ENCODE results near the gene TSSK6. TPM values are rescaled to one million over a fixed set of nuclear protein-coding genes. Genes with fewer than 3 reads are reported as not detected.

Gene TSSK6
- 0.26 and 0.88 TPM in 2 replicates for total RNA-seq (2014; rRNA removed; shearing (Covaris generic))

DNA sequence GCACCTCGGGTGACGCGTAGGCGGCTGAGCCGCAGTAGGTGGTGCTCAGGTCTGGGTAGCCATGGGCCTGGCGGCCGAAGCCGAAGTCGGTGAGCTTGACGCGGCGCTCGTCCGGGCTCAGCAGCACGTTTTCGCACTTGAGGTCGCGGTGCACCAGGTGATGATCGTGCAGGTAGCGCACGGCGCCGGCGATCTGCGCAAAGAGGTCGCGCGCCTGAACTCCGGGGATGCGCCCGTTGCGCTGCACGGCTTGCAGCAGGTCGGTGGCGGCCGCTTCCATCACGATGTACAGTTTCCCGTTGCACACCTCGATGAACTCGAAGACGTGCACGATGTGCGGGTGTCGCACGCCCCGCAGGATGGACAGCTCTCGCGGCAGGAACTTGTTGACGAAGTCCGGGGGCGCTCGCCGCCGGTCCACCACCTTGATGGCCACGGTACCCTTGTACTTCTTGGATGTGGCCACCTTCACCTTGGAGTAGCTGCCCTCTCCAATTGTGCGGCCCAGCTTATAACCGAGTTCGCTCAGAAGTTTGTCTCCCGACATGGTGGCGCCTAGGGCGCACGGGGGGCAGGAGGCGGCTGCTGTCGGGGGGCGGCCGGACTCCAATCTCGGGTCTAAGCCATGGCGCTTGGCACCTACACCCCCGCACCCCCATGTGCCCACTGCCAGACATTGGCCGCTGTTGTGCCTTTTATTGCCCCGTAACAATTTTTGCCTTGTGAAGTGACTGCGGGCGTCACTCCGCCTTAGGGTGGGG, at the start of gene TSSK6:
TSSK6 (minus strand) TSS at position 668 of the 761 bp plus-strand sequence; CDS start at position 547, 121 bp downstream.
- no peak for DNase-seq (ENCODE audit: low spot score)

DNA sequence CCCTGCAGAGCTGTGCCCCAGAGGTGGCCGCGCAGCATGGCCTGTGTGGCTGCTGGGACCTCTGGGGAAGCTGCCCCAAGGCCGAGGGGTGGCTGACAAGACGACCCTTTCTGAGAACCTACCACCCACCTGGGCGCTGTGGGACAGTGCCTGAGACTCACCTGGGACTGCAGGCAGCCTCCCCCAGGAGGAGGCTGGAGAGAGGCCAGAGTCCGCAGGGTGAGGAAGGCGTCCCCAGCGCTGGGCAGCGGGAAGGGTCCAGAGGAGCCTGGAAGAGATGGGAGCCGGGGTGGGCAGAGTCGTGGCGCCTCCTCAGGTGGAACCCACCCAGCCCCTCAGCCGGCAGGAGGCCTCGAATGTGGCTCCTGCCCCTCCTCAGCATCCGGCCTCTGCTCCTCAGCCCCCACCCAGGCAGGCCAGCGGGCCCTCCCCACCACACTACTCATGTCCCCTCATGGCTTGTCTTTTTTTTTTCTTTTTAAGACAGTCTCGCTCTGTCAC, 48.0 kb upstream of the TSSK6 start:
- no peak for DNase-seq (ENCODE audit: low spot score)

DNA sequence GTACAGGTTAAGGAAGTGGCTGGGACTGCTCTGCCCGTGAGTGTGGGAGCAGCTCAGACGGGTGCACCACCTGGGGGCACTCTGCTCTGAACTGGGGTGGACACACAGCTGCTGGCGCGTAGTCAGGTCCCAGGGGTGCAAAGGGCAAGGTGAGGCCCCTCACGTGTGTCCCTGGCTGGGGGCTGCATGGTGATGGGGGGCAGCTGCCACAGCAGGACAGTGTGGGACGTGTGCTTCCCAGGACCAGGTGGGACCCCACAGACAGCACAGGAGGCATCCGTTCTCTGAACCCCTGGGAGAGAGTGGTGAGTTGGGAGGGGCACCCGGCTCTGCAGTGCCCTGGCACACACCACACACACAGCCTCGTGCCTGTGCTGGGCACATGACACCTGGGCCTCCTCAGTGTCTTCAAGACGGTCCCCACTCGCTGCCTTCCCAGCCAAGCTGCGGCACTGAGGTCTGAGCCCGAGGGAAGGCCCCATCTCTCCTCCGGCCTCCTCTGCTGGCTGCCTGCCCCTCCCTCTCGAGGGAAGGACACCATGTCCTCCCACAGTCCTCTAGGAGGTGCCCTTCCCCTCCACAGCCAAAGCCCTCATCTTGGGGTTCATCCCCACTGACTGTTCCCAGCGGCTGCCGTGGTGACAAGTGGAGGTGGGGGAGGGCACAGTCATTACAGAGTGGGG, 47.5 kb upstream of the TSSK6 start:
- DNase-seq (ENCODE audit: low spot score): no peak

DNA sequence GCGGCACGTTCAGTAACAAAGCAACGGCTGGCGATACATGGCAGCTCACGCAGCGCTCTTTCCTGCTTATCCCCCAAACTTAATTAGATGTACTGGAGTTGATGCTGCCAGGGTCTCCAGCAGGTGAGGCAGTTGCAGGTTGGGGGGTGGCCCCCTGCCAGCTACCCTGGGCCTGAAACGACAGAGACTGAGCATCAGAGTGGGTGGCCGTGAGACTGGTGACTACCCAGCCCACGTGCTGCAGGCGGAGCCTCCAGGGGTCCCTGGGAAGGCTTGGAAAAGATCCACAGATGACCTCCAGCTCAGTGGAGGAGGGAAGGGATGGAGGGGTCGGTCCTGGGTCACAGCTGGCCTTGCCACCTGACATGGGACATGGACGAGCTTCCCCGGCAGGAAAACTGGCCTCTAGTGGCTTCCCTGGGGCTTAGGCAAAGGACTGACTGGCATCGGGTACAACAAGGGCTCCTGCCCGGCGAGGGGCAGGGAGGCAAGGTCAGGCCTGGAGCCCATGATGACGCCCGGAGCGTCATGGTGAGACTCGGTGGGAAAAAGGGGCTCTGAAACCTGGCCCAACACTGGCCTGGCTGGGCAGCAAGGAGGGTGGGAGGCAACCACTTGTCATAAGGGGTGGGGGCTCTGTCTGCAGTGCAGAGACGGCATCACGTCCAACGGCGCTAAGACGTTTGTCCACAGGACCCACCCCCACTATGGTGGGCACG, 46.8 kb upstream of the TSSK6 start:
- DNase-seq (ENCODE audit: low spot score): no peak

DNA sequence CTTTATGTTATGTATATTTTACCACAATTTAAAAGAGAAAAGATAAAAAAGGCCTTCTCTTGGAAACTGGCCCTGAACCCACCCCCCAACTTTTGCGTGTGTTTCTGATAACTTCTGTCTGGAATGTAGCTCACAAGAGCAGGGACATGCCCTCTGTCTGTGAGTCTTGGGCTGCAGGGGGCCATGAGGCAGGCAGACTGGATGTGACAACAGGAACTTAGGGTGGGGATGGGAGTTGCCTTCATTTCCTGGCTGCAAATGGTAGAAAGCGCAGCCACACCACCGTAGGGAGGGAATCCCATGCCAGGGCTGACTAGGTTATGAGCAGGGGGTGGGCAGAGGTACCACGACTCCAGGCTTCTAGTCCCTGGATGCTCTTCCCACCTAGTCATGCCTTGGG, 44.6 kb upstream of the TSSK6 start:
- DNase-seq (ENCODE audit: low spot score): no peak

DNA sequence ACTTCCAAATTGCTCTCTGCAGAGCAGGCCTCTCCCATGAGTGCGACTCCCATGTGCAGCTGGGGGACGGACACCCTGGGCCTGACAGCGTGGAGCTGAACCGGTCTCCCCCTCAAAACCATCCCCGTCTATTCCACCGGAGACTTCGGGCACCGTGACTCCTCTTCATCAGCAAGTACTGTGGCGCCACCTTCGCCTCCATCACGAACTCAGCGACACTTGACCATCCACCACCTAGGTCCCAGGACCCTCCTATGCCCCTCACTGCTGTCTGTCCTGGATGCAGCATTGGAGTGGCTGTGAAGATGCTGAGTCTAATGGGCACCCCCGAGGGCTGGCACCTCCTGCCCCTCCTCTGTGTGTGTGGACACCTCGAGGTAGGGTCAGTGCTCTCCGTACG, 43.3 kb upstream of the TSSK6 start:
- DNase-seq (ENCODE audit: low spot score): no peak

DNA sequence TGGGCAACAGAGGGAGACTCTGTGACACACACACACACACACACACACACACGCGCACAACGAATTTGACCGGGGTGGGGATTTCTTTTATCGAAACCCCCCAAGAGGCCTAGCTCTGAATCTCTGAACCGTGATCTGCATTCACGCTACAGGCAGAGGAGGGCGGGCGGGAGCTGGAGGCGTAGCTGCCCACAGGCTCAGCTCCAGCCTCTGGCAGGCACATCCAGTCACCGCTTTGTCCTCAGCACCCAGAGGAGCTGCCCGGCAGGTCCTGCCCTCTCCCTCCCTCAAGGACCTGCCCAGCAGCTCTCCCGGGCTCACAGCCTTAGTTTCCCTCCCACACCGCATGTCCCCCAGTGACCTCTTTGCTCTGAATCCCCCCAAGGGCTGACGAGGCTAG, 42.7 kb upstream of the TSSK6 start:
- no peak for DNase-seq (ENCODE audit: low spot score)

DNA sequence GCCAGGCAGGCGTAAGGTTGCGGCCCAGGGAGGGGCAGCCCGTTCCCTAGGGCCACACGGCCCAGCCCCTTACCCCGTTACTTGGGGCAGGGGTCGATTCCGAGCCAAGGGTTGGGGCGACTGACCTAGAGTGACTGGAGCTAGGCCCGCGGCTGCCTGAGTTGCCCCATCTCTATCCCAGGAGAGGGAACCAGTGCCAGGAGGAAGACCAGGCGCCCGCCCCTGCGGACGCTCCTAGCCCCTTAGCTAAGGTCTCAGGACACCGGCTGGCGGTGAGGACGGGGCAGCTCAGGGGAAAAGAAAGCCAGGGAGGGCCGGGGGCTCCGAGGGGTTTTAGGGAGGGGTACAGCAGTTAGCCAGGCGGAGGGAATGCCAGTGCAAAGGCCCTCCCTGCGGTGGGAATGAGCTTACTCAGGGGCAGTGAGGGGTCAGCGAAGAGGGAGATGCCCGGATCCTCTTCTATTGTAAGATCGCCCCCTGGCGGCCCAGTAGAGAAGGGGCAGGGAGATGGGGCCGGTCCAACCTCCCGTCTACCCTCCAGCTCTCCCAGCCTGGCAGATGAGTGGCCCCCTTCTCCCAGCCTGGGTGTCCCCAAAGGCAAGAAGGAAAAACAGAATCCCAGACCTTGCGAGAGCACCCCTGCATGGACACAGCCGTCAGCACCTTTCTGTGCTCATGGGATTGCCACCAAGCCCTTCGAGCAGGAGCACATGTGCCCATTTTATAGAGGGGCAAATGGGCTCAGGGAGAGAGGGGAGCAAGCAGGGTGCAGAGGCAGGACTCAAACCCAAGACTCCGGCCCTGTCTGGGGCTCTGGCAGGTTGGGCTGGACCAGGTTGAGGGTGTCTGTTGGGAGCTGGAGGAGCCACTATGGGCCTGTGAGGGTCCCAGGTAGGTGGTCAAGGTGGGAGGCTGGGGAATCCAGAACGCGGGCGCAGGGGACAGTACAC, 39.0 kb upstream of the TSSK6 start:
- peak; percentile 27 for DNase-seq (ENCODE audit: low spot score)

DNA sequence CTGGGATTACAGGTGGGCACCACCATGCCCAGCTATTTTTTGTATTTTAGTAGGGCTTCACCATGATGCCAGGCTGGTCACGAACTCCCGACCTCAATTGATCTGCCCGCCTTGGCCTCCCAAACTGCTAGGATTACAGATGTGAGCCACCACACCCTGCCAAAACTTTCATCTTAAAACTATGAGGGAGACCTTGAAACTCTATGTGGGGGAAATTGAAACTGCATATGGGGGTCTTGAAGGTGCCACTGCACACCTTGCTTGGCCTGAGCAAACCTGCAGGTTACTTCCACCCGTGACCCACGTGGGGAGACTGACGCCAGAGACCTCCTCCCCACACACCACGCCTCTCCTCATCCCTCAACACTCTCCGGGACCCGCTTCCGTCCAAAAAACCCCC, 38.3 kb upstream of the TSSK6 start:
- no peak for DNase-seq (ENCODE audit: low spot score)

DNA sequence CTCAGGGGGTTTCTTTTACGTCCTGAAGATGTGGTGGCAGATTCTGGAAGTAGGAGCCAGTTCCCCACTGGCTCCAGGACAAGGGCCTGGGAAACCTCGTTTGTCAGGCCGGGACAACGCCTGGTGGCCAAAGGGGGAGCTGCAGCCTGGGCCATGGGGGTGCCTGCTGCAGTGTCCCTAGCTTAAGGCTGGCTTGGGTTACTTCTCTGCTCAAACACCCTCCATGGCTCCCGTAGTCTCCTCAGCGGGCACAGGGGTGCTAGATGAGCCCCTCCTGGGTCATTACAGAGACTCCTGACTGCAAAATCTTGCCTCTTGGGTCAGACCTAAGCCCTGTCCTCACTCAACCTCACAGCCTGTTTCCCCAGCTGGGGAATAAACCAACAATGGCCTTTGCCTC, 37.5 kb upstream of the TSSK6 start:
- DNase-seq (ENCODE audit: low spot score): peak; percentile 34

DNA sequence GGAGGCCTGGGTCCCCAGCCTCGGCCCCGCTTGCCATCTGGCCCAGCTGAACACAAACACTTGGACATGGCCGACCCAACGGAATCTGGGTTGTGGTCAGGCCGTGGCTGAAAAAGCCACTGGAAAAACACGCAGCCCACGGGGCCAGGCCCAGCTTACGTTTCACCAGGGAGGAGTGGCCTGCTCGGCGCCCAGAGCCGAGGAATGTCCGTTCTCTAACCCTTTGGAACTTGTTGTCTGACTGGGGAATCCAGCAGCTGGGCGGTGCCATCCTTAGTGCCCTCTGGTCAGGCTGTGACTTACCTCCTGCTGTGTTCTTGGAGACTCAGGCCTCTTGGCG, 36.5 kb upstream of the TSSK6 start:
- peak; percentile 39 for DNase-seq (ENCODE audit: low spot score)

DNA sequence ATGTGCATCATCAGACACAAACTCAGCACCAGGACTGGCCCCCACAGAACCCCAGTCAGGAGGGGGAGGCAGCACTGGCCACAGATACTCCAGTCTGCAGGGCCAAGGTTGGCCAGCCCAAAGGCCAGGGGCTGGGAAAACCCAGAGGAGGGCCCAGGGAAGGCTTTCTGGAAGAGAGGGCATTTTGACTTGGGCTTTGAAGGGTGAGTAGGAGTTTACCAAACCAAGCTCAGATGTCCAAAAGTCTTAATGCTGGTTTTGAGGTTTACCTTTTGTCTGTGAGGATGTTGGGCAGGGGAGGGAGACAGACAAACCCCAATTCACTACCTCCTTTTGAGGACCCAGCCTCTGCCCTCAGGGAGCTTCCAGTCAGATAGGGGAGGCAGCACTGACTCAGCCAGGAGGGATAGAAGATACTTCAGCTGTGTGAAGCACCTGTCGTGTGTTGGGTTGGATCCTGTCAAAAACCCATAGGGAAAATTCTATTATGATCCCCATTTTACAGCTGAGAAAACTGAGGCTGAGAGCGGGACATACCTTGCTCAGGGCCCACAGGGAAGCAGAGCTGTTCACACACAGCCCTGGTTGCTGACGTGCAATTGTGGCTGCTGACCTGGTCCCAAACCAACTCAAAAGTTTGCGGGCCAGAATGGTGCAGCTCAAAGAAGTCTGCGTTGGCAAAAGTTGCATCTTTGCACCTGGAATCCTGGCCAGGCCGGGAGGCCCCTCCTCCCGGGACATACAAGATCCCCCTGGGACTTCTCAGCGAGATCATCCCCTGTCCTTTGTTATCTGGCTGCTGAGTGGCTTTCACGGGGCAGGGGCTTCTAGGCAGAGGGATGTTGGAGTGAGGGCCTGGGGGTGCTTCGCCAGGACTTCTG, 35.9 kb upstream of the TSSK6 start:
- no peak for DNase-seq (ENCODE audit: low spot score)

DNA sequence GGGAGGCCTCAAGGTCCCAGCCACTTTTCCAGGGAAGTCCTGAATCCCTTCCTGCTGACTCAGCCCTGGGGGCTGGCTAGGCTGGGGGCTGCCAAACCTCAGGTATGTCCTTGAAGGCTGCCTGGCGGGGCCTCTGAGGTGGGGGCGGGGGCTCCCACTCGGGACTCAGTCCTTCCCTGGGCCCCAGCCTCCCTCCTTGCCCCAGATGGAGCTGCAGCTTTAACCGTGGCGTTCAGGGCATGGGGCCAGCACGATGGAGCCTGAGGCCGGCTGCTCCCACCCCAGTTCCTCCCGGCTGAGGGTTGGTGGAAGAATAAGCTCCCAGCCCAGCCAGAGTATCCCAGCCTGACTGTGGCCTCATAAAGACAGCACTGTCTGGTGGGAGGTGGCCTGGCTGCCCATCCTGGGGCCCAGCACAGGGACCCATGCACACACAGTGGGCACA, 35.2 kb upstream of the TSSK6 start:
- no peak for DNase-seq (ENCODE audit: low spot score)

DNA sequence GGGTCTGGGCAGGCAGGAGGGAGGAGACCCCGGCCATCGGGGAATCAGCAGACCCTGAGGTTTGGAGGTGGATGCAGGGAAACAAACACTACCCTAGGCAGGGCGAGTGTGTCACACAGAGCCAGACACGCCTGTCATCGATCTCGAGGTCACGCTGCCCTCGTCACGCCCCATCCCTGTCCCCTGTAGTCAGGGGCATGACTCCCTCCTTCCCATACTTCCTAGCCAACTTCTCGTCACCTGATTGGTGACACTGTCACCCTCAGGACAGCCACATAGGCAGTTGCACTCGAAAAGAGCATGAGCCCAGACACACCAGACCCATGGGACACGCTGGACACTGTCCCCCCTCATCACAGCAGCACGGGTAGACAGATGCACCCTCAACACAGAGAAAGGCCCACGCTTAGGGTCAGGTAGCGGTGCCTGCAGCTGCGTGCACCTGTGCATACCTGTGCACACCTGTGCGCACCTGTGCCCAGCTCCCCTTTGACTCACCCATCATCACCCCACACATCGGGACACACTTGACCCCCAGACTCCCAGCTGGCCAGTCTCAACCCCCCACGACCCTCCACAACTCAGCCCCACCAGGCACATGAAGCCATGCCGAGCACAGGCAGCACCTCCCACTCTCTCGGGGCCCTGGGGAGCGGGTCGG, 34.6 kb upstream of the TSSK6 start:
- no peak for DNase-seq (ENCODE audit: low spot score)

DNA sequence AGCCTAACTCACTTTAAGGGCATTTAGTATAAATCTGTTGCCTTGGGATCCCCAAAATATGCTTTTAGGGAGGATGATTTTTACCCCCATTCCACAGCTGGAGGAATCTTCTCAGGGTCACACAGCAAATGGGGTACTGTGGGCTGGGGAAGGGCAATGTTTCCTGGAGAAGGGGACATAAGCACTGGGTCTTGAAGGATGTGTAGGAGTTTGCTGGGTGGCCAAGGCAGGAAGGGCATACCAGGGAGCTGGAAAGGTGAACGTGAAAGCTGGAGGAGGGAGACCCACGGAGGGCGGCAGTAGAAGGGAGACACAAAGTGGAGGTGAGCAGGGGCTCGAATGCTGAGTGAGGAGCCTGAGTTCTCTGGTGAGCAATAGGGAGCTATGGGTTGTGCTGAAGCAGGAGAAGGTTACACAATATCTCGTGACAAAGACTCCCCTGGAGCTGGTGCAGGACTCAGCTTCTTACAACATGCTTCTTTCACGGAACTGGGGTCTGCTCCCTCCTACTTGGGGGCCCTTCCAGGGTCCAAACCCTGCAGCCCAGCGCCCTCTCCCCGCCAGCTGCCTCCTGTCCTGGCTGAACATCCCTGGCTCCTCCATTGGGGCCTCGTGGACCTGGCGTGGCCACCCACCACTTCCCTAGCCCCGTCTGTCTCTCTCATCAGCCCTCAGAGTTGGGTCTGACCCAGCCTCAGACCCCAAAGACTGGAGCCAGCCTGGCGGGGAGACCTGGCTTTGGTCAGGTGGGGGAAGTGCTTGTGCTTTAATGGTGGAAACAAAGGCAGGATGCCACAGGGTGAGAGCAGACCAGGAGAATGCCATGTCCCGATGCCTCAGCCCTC, 33.8 kb upstream of the TSSK6 start:
- no peak for DNase-seq (ENCODE audit: low spot score)

DNA sequence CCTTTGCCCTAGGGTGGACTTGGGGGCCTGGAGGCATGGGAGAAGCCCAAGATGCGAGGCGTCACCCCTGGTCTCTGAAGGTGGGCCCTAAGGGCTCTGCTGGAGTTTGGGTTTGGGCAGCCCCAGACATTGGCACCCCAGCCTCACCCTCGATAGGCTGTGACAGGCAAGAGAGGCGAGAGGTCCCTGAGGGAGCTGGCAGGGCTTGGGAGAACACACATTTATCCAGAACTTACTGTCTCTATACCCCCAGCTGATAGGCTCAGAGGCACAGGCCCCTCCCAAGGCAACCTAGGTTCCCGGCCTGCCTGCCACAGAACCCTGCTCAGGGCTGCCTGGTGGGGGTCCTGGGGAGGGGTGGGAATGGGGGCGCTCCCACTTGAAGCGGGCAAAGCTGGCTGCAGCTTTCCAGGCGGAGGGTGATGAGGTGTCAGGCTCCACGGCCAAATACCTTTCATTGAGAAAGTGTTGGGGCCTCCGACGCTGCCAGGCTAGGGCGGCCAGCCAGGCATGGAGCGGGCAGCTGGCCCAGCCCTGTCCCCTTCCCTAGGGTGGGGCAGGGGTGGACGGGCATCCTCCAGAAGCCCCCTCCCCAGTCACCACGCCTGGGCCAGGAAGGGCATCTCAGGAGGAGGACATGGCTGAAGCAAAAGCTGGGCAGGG, 32.5 kb upstream of the TSSK6 start:
- DNase-seq (ENCODE audit: low spot score): no peak

DNA sequence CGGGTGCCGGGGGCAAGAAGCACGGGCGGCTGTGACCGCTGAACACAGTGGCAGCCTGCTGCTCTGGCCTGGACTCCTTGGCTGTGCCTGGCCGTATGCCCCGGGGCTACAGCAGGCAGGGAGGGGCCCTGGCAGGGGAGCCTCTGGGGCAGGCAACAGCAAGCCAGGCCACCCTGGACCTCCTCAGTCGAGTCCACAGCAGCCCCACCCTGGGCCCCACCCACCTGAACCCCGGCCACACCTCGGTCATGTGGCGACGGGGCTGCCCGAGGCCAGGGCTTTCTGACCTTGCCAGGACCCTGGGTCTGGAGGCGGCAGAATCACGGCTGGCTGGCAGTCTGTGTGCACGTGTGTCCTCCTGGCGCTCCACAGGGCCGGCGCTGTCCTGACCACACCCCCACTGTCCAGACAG, 31.4 kb upstream of the TSSK6 start:
- no peak for DNase-seq (ENCODE audit: low spot score)

DNA sequence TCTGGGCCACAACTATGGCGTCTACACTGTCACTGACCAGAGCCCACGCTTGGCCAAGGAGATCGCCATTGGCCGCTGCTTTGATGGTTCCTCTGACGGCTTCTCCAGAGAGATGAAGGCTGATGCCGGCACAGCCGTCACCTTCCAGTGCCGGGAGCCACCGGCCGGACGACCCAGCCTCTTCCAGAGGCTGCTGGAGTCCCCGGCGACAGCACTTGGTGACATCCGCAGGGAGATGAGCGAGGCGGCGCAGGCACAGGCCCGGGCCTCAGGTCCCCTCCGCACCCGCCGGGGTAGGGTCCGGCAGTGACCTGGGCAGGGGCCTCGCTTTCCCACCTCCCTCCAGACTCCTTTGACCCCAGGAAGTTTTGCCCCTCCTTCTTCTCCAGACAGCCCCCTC, 30.4 kb upstream of the TSSK6 start:
- DNase-seq (ENCODE audit: low spot score): no peak

Measured in A172 (cell line).